T-helper 2 cell treated with Interferon-gamma antibody and Interleukin-4, amounts not matched to agents 100 ng/mL and 5 ng/mL, for 36 hours (primary cell): ENCODE results near the gene EVPLL. TPM values are rescaled to one million over a fixed set of nuclear protein-coding genes. Genes with fewer than 3 reads are reported as not detected.
"Not testable (repeated sequence)": the region's sequence is repeated elsewhere in the genome, so short reads cannot be mapped to it uniquely, and the experiment has no call there.

Source experiments
- intact Hi-C: fragments of 100-400 bp; cut with micrococcal nuclease; formaldehyde crosslinking; loops from one replicate; pipeline ENCODE4 v1.15.1; 2023
- total RNA-seq: library from RNA; stranded (reverse); gene quantifications from 2 replicates; pipeline ENCODE4 v1.2.3, GENCODE V29; 2022

EVPLL gene
- not detected in 2 replicates for total RNA-seq

DNA sequence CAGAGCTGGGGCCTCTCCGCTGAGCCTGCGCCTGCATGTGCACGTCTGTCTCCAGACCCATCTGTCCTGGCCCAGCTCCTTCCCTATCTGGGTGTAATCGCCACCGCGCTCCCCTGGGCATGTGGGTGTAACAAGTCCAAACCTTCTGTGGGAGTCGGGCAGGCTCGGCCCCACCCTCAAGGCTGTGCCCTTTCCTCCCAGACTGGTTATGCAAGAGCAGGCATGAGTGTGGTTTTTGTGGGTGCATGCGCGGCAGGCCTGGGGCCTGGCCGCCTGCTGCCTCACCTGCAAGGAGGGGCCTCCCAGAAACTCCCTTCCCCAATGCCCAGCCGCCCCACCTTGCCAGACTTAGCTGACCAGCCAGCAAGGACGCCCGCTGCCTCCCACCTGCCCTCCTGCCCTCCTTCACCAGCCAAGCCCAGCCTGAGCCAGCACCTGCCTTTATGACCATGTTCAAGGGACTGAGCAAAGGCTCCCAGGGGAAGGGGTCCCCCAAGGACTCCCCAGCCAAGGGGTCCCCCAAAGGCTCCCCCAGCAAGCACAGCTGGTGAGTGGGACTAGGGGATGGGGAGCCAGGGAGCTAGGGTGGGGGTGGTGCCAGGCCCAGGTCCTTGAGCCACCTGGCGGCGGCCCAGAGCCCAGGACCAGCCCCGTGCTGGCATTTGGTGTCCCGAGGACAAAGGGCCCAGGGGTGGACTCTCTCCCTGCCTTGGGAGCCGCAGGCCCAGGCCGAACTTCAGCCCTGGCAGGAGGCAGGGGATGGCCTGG lies at the start of gene EVPLL:
Gene EVPLL, plus strand, starts transcription at position 342 of the 768 bp plus-strand sequence. CDS start 3,160 bp downstream, outside the sequence.
- intact Hi-C loops, result no loop called here

DNA sequence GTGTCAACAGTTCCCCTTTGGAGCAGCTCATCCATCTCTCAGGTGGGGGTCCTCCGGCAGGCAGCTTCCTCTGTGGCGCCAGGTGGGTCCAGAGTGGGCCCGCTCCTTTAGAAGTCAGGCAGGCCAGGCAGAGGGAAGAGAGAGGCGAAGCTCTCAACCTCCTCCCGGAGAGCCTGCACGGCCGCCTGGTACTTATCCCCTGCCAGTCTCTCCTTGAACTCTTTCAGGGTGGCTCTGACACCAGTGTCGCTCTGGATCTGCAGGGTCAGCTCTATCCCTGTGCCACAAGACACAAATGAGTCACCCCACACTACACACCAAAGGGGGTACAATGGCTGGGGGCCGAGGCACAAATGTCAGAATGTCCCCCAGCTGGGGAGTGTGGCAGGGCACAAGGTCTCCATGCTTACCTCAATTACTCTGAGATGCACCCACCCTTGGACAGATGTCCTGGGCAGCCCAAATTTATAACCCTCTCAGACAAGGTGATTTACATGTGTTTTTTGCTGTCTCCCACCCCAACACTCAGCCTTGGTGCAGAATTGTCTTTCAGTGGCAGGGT lies 48.9 kb upstream of the EVPLL start:
- intact Hi-C loops, result no loop called here

DNA sequence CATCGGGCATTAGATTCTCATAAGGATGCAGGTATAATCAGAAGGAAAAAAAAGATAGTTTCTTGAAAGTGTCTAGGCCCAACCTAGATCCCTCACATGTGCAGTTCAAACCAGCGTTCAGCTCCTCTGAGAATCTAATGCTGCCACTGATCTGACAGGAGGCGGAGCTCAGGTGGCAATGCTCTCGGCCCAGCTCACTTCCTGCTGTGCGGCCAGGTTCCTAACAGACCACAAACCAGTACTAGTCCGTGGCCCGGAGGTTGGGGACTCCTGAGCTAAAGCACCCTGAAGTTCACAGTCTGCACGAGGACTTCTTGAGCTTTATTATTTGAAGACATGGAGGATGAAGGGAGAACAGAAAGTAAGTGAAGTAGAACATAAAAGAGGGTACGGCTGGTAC lies 45.7 kb upstream of the EVPLL start:
- intact Hi-C loops, result no loop called here

DNA sequence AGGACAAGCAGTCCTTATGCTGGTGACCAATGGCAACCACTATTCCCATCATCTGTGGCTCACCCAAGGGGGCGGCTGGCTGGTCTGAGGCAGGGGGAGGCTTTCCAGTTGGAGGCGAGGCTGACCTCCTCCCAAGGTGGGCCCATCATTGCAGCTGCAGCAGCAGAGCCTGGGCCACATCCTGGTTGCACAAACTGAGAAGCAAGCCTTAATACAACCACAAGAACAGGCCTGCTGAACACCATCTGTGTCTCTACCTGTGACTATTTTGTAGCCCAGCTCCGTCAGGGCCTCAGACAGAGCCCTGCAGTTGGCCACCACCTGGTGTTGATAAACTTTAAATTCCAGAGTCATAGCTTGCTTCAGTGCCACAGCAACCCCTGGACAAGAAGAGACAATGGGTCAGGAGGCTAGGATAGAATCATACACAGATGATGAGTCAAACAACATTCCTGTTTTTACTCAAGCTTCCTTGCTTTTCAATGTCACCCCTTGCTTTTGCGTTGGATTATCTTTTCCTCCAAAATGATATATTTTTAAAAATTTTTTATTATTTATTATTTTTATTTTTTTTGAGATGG lies 44.6 kb upstream of the EVPLL start:
- intact Hi-C loops, result no loop called here

DNA sequence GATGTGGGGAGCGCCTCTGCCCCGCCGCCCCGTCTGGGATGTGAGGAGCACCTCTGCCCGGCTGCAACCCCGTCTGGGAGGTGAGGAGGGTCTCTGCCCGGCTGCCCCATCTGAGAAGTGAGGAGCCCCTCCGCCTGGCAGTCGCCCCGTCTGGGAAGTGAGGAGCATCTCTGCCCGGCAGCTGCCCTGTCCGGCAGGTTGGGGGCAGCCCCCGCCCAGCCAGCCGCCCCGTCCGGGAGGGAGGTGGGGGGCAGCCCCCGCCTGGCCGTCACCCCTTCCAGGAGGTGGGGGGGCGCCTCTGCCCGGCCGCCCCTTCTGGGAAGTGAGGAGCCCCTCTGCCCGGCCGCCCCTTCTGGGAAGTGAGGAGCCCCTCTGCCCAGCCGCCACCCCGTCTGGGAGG lies 39.4 kb upstream of the EVPLL start:
- intact Hi-C loops, result not testable (repeated sequence)

DNA sequence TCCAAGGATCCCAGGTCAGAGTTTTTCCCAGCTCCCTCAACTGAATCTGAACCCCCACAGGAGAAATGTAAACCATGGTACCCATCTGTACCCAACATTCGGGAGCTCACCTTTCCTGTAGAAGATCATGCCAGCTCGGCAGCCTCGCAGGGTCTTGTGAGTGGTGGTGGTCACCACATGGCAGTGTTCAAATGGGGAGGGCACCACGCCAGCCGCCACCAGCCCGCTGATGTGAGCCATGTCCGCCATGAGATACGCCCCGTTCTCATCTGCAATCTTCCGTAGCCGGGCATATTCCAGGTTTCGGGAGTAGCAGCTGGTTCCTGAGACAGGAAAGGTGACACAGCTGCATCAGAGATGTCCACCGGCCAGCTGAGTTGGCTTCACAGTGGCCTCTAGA lies 37.6 kb upstream of the EVPLL start:
- intact Hi-C loops, result no loop called here

DNA sequence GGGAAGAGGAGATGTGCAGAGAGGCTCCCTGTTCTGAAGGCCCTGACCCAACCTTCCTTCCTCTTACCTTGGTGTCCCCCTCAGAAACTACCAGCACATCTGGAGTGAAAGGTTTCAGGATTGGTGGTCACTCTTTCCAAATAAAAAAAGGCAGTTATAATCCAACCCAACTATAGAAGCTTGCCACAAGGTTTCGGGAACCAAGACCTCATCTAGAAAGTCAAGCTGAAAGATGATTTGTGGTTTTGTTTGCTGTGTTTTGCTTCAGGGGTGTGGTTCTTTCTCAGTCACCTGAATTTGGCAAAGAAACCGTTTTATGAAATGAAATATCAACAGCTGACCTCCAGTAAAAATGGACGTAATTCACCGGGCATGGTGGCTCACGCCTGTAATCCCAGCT lies 33.6 kb upstream of the EVPLL start:
- intact Hi-C loops, result no loop called here

DNA sequence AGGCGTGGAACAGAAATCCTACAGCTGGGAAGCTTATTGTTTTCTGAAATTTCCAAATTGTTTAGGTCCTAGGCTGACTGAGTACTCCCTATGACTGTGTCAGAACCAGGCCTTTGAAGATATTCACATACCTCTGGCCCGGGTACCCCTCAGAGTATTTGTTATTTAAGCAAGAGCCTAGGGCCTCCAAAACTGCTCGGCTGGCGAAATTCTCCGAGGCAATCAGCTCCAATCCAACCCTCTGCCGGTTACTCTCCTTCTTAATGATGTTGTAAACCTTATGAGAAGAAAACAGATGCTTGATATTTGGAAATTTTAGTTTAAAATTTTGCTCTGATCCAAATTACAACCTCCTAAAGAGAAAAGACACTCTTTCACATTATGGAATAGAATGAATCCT lies 24.0 kb upstream of the EVPLL start:
- intact Hi-C loops, result no loop called here

DNA sequence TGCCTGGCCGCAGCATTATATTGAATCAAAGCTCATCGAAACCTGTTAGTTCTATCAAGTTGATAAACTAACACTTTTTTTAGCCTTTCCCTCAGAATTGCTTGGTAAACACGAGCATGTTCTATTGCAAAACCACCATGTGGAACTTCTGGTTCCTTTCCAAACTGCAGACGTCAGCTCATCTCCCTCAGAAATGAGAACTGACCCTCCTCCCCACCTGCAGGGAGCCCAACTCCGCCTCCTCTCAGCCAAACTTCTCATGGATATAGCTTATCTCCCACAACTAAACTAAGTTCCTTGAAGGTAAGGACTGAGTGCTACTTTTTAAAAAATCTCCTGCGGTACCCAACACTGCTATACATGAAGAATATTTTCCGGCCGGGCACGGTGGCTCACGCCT lies 21.0 kb upstream of the EVPLL start:
- intact Hi-C loops, result no loop called here

DNA sequence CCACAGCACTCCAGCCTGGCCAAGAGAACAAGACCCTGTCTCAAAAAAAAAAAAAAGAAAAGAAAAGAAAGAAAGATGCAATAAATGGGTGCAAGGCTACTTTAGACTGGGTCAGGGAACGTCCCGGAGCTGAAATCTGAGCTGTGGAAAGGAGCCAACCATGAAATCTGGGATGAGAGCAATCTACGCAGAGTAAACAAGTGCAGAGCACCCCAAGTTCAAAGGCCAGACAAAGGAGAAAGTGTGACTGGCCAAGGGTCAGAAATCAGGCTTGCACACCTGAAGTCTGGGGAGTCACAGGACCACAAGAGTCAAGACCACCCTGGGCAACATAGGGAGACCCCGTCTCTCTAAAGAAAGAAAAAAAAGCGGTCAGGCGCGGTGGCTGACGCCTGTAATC lies 17.1 kb upstream of the EVPLL start:
- intact Hi-C loops, result no loop called here

DNA sequence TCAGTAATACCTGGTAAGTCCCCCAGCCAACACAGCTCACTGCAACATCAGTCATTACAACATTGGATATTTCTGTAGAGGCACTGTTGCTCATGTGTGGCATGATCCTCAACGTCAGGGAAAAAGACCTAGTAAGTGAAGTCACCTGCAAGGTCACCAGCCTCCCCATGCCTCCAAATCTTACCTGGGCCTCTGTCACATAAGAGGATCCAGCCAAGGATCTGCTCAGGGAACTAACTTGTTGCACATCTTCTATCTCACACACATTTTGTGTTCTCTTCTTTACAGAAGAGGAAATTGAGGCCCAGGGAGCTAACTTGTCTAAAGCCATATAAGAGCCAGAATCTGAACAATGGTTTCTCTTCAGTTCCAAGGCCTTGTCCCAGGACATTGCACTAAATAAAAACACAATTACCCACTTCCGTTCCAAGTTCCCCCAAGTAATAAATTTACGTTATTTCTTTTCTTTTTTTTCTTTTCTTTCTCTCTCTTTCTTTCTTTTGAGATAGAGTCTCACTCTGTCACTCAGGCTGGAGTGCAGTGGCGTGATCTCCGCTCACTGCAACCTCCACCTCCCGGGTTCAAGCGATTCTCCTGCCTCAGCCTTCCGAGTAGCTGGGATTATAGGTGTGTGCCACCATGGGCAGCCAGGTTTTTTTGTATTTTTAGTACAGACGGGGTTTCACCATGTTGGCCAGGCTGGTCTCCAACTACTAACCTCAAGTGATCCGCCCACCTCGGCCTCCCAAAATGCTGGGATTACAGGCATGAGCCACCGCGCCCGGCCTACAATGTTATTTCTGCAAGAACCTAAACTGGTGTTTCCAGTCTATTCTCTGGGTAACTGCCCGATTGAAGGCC lies 15.5 kb upstream of the EVPLL start:
- intact Hi-C loops, result no loop called here

DNA sequence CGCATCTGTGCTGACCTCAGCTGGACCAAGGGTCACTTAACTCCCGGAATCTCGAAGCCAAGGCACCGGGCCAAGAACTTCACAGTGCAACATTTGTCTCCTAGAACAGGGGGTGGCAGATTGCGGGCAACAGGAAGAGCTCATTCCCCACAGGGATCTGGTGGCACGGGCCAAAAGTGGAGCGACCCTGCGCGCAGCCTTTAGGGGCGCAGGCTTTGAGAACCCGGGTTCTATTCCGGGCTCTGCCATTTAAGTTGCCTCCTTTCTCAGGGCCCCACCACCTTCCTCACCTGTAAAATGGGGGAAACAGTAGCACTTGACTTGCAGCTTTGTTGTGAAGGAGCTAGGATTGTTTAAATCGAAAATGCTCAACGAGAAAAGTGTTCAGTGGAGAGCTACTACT lies 14.9 kb upstream of the EVPLL start:
- intact Hi-C loops, result no loop called here

DNA sequence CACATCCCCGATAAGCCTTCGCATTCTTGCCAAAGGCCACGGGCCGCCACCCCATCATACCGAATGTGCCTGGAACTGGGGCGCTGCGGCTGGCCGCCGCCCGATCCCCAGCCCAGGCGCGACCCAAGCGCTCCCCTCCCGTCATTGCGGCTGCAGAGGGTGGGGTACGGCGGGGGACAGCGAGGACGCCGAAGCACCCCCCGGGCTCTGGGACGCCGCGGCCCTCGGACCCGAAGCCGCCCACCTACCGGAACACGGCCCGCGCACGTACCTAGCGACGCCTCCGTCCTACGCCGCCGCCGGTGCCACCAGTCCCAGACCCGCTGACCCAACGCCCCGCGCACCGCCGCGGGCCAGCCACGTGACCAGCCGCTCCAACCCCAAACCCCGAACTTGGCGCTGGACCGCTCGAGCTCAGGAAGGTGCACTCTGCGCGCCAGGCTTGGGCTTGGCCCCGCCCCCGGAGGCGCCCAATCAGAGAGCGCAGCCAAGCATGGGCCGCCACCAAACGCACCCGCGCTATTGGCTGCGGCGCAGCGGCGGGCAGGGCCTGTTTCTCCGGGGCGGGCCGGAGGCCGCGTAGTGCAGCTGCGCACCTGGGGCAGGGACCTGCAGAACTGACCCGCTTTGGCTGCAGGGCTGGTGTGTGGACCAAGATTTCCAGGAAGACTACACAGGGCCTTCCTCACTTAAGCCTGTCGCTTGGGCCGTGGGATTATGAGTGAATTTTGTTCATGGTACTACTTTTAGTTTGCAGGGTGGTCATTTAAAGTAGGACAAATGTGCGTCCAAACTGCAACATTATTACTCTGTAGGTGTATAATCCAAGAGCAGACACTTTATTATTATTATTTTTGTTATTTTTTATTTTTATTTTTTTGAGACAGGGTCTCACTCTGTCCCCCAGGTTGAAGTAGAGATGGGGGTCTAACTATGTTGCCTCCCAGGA lies 14.2 kb upstream of the EVPLL start, which contains the start of gene SHMT1:
Gene SHMT1, minus strand, starts transcription at position 450 of the 949 bp plus-strand sequence. CDS start 7,569 bp downstream, outside the sequence.
- intact Hi-C loops, result no loop called here

DNA sequence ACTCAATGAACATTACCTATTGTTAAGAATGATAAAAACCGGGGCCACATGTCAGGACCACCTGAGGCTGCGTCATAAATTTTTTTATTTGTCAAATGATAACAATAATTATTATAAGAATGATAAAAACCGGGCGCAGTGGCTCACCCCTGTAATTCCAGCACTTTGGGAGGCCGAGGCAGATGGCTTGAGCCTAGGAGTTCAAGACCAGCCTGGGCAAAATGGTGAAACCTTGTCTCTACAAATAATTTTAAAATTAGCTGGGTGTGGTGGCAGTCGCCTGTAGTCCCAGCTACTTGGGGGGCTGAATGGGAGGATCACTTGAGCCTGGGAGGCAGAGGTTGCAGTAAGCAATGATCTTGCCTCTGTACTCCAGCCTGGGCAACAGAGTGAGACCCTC lies 13.4 kb upstream of the EVPLL start:
- intact Hi-C loops, result no loop called here

DNA sequence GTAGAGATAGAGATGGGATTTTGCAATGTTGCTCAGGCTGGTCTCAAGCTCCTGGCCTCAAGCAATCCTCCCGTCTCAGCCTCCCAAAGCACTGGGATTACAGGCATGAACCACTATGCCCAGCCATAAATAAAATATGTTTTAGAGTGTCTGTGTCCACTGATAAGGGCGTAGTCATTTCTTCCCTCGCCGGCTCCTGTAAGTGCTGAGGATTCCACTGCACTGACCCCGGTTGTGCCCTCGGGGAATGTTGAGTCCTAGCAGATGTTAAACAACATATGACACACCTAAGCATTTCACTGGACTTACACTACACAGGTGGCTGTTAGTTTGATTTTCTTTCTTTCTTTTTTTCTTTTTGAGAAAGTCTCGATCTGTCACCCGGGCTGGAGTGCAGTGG lies 8.6 kb upstream of the EVPLL start:
- intact Hi-C loops, result no loop called here

DNA sequence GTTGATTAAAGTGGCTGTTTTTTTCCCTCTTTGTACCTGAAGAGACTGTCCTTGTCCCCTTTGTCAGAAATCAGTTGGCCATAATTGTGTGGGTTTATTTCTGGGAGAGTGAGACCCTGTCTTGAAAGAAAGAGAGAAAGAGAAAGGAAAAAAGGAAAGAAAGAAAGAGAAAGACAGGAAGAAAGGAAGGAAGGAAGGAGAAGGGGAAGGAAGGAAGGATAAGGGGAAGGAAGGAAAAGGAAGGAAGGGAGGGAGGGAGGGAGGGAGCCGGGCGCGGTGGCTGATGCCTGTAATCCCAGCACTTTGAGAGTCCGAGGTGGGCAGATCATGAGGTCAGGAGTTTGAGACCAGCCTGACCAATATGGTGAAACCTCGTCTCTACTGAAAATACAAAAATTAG lies 6.8 kb upstream of the EVPLL start:
- intact Hi-C loops, result no loop called here

DNA sequence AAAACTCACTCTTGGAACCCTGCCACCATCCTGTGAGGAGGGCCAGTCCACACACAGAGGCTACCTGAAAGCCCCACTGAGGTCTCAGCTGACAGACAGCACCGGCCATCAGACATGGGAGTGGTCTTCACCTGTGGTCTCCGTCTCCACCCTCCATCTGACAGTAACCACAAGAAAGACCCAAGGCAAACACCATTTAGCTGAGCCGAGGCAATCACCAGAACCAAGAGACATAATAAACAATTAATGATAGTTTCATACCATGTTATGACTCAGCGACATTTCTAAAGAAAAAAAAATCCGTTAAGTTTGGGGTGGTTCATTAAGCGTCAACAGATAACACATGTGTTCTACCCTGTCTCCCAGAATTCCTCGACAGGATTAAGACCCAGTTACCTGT lies 6.1 kb upstream of the EVPLL start:
- intact Hi-C loops, result no loop called here

DNA sequence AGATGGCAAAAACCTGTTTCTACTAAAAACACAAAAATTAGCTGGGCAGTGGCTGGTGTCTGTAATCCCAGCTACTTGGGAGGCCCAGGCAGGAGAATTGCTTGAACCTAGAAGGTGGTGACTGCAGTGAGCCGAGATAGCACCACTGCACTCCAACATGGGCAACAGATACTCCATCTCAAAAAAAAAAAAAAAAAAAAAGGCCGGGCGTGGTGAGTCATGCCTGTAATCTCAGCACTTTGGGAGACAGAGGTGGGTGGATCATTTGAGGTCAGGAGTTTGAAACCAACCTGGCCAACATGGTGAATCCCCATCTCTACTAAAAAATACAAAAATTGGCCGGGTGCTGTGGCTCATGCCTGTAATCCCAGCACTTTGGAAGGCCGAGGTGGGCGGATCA lies 4.4 kb upstream of the EVPLL start:
- intact Hi-C loops, result not testable (repeated sequence)

DNA sequence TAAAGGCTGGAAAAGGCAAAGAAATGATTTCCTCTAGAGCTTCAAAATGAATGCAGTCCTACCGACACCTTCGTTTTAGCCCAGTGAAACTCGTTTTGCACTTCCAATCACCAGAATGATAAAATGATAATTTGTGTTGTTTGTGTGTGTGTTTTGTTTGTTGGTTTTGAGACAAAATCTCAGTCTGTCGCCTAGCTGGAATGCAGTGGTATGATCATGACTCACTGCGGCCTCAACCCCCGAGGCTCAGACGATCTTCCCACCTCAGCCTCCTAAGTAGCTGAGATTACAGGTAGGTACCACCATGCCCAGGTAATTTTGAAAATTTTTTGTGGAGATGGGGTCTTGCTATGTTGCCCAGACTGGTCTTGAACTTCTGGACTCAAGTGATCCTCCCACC lies 3.4 kb upstream of the EVPLL start:
- intact Hi-C loops, result no loop called here

DNA sequence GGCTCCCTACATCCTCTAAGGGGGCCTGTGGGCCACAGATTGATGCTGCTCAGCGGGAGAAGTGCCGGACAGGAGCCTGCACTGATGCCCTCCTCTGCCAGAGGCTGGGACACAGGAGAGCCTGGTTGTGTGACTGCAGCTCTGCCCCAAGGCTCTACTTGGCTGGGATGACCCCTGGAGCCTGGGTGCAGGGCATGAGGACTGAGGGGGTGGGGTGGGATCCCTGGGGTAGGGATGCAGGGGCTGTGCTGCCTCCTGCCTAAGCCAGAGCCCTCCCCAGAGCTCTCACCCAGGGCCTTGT lies 577 bp downstream of the EVPLL start:
- intact Hi-C loops, result no loop called here

DNA sequence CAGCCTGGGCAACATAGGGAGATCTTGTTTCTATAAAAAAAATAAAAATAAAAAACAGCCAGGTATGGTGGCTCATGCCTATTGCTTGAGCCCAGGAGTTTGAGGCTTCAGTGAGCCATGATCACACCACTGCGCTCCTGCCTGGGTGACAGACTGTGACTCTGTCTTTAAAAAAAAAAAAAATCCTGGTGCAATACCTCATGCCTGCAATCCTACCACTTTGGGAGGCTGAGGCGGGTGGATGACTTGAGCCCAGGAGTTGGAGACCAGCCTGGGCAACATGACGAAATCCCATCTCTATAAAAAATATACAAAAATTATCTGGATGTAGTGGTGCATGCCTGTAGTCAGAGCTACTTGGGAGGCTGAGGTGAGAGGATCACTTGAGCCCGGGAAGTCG lies 1.0 kb downstream of the EVPLL start:
- intact Hi-C loops, result not testable (repeated sequence)
